OCI-LY3 (cell line): ENCODE data around the gene LTBP2.

Experiments
- CTCF ChIP-seq: fragments of 200-600, 300-600 bp; sonication (generic); IDR thresholded peaks from 2 replicates; pipeline ENCODE4 v1.5.1; 2014; ENCODE audit warnings: antibody characterized with exemption, low read length, low read depth
- EZH2phosphoT487 ChIP-seq: fragments of 200-600 bp; shearing (Covaris generic); IDR thresholded peaks from 2 replicates; pipeline ENCODE4 v1.6.1; 2018; ENCODE audit warnings: antibody characterized with exemption, mixed run types, low read depth

- TF ChIP-seq CTCF, result no peak
- TF ChIP-seq EZH2phosphoT487, result no peak
Measured at GRCh38 chr14:74515891-74516412, 96.1 kb downstream of the LTBP2 start.
